Fibroblast of lung (primary cell): ENCODE results near the gene DTX3.
"Not testable (repeated sequence)": the region's sequence is repeated elsewhere in the genome, so short reads cannot be mapped to it uniquely, and the experiment has no call there.

Source experiments
- CTCF ChIP-seq, 2 donors: IDR thresholded peaks in 1 of 2; conservative IDR thresholded peaks in 1 of 2; 1 replicate in 1 of 2; 2 replicates in 1 of 2; pipeline ENCODE4 v1.5.1; 2011 to 2012; ENCODE audit warnings: low read length in 2 of 2, control low read depth in 1 of 2, inconsistent platforms in 1 of 2, low read depth in 1 of 2, mild to moderate bottlenecking in 1 of 2
- EZH2 ChIP-seq: IDR thresholded peaks from 2 replicates; pipeline ENCODE4 v1.5.1; 2012; ENCODE audit warnings: low read length, control low read depth, mild to moderate bottlenecking; ENCODE audit errors: missing control alignments

GRCh38 chr12:57561117-57561516 is 43.5 kb upstream of the DTX3 start:
- not testable (repeated sequence) for TF ChIP-seq CTCF (conservative IDR thresholded peaks at IDR 0.05 in 1 of 2, IDR thresholded peaks at IDR 0.05 in 1 of 2; ENCODE audit: low read depth in 1 of 2, low read length in 2 of 2); EZH2
